Left renal cortex interstitium (tissue), 4 donors: ENCODE results near the gene TNNI3K. TPM values are rescaled to one million over a fixed set of nuclear protein-coding genes. Genes with fewer than 3 reads are reported as not detected.
A peak's percentile ranks its signal among the peaks of the same experiment; 100 is the strongest.
"Not testable (repeated sequence)": the region's sequence is repeated elsewhere in the genome, so short reads cannot be mapped to it uniquely, and the experiment has no call there.

Experiments
- DNase-seq, 4 donors: peaks; one replicate each; pipeline ENCODE4 v3.0.0-alpha.2; 2013; ENCODE audit warnings: low read depth in 4 of 4, low spot score in 2 of 4, missing footprints in 1 of 4
- polyA plus RNA-seq, 4 donors: library from polyadenylated mRNA; unstranded; fragments of 120-200 nt; gene quantifications; one replicate each; pipeline ENCODE4 v1.2.1, GENCODE V29; 2013; ENCODE audit not compliant: insufficient read length in 4 of 4

TNNI3K gene, protein sequence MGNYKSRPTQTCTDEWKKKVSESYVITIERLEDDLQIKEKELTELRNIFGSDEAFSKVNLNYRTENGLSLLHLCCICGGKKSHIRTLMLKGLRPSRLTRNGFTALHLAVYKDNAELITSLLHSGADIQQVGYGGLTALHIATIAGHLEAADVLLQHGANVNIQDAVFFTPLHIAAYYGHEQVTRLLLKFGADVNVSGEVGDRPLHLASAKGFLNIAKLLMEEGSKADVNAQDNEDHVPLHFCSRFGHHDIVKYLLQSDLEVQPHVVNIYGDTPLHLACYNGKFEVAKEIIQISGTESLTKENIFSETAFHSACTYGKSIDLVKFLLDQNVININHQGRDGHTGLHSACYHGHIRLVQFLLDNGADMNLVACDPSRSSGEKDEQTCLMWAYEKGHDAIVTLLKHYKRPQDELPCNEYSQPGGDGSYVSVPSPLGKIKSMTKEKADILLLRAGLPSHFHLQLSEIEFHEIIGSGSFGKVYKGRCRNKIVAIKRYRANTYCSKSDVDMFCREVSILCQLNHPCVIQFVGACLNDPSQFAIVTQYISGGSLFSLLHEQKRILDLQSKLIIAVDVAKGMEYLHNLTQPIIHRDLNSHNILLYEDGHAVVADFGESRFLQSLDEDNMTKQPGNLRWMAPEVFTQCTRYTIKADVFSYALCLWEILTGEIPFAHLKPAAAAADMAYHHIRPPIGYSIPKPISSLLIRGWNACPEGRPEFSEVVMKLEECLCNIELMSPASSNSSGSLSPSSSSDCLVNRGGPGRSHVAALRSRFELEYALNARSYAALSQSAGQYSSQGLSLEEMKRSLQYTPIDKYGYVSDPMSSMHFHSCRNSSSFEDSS
- 1 to 10 TPM in 3 of 4 donors, under 1 TPM in 1; 0.68 to 2.2 (median 1.7) TPM for polyA plus RNA-seq

DNA sequence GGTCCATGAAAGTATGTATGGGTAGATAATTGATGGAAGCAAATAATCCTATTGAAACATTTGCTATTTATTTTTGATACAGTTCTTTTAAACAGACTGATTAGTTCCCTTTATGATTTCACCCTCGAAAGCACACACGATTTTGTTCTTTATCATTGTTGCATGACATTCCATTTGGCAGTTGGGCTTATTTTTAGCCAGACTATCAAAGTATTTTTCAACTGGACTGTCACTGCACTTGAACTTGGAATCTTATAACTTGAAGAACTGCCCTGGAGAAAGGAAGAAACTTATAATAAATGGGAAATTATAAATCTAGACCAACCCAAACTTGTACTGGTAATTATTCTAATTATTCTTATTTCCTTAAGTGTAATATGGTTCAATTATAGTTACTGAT, at the start of gene TNNI3K:
Gene TNNI3K (plus strand): TSS at position 235 of the 400 bp plus-strand sequence. CDS start 65 bp downstream, at position 300.
- no peak for DNase-seq

DNA sequence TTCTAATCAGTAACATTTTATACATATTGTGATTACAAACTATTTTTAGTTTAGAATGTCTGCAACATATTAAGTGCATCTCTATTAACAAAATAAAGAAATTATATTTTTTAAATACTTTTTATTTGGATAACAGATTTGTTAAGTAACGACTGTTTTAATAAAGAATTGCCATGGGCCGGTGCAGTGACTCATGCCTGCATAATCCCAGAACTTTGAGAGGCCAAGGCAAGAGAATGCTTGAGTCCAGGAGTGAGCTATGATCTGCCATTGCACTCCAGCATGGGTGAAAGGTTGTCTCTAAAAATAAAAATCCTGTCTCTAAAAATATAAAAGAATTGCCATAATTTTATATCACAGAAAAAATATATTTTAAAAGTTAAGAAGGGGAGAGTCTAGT, 41.3 kb upstream of the TNNI3K start:
- no peak for DNase-seq

DNA sequence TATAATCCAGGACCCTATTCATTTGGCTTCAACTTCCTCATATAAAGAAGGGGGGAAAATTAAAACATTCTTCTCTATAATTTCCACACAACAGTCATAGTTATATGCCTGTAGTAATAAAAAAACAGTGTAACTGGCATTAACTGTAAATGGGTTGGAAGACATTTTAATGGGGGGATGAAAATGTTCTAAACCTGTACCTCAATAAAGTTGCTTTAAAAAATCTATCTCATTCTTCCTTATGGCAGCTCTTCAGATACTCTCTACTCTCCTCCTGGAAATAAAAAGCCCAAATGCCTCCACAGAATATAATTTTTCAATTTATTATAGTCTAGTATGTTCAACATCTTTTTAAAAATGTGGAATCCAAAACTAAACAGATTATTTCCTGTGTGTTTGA, 39.8 kb upstream of the TNNI3K start:
- DNase-seq = no peak

DNA sequence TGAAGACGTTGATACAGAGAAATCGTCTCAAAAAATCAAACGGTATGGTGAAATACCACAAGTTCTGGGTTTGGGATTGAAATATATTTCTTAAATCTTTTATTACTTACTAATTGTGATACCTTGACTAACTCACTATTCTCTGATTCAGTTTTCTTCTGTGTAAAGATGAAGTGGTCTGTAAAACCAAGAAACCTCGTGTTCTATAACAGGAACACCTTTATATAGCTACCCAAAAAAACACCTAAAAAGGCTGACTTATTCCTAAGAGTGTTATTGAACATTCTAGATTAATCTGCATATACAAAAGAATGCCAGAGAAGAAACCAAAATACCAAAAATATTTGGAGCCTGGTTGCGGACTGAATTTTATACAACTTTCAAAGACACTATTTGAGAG, 37.9 kb upstream of the TNNI3K start:
- no peak for DNase-seq

DNA sequence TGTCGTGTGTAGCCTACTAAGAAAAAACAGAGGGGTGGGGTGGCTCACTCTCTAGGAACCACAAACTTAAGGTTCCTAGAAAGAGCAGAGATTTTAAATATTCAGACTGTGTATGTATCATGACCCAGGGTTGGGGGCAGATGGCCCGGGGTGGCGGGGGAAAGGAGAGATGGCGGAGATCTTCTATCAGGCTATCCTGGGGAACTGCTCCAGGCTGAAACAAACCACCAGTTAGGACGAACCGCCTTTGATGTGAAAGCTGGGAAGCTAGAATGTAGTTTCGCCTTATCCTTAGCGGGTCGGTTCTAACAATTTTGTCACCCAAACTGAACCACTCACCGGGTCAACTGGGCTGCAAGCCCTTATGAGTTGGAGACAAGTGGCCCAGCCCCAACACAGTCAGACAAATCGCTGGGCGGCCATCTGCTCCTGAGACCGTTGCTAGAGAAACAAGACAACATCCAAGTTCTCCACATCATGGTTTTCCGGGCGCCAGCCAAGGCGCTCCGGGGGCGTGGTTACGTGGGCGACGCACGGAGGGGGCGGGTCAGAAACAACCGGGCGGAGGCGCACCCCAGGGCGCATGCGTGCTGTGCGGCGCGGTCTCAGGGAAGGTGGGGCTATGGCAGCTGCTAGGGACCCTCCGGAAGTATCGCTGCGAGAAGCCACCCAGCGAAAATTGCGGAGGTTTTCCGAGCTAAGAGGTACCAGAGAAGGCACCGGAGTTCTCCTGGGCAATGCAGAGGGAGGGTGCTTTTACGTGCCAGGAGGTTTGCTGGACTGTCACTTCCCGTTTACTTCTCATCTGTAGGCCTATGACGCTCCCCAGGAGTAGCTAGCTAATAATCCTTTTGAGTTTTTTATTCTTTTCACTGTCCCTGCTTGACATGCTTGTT, 37.3 kb upstream of the TNNI3K start, which contains the start of the genes FPGT and LRRIQ3:
Gene FPGT (plus strand): TSS at position 586 of the 896 bp plus-strand sequence. CDS start 37 bp downstream, at position 623.
Gene LRRIQ3 (minus strand): TSS at position 520 of the 896 bp plus-strand sequence. CDS start 14,492 bp downstream, outside the sequence.
- DNase-seq = peak; percentile 89 to 94 (median 92)

DNA sequence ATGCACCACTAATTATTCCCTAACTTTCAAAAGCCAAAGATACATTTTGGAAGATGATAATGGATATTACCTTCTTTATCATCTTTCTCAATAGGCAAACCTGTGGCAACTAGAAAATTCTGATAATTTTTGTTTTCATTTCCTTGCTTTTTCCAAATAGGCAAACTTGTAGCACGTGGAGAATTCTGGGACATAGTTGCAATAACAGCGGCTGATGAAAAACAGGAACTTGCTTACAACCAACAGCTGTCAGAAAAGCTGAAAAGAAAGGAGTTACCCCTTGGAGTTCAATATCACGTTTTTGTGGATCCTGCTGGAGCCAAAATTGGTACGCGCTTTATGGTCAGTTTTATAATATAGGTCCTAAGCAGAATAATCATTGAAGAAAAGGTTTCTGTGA, 35.7 kb upstream of the TNNI3K start:
- DNase-seq = no peak

DNA sequence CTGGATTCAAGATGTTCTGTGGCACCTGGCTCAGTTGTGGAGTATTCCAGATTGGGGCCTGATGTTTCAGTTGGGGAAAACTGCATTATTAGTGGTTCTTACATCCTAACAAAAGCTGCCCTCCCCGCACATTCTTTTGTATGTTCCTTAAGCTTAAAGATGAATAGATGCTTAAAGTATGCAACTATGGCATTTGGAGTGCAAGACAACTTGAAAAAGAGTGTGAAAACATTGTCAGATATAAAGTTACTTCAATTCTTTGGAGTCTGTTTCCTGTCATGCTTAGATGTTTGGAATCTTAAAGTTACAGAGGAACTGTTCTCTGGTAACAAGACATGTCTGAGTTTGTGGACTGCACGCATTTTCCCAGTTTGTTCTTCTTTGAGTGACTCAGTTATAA, 29.9 kb upstream of the TNNI3K start:
- DNase-seq = no peak

DNA sequence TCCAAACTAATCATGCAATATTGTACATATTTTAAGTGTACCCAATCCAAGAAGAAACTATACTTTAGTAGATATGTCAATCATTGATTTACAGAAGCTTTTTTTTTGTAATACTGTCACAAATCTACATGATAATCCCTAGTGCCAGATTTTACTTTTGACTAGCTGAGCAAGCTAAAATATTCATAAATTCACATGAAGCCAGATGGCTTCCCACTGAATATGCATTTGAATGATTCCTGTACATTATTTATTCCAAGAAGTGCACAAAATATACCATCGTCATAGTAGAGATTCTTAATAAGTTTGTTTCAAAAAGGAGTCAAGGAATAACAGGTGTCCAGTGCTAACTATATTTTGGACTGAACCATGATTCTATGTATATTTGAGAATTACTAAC, 20.0 kb upstream of the TNNI3K start:
- DNase-seq = no peak

DNA sequence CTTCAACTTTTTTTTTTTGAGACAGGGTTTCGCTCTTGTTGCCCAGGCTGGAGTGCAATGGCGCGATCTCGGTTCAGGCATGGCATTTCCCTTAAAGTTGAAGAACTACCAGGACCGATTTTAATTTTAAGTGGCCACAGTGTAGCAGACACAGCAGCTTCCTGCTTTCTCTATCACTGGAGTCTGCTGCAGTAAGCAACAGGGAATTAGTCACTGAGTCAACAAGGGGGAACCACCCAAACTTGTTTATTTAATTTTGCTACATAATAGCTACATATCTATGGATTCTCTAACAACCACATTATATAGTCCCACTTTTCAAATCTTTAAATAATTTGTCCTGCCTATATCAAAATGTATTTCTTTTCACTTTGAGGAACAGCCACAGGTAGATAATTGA, 12.5 kb upstream of the TNNI3K start:
- DNase-seq = no peak

DNA sequence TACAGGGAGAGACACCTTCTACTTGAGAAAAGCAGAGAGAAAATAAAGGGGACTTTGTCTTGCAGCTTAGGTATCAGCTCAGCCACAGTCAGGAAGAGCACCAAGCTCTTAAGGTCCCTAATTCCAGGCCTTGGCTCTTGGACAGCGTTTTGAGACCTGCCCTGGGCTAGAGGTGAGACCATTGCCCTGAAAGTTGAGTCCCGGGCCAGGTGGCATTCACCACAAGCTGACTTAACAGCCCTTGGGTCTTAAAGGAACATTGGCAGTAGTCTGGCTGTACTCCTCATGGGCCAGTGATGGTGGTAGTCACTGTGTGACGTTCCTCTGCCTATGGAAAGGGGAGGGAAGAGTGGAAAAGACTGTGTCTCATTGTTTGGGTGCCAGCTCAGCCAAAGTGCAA, 11.7 kb upstream of the TNNI3K start:
- no peak for DNase-seq

DNA sequence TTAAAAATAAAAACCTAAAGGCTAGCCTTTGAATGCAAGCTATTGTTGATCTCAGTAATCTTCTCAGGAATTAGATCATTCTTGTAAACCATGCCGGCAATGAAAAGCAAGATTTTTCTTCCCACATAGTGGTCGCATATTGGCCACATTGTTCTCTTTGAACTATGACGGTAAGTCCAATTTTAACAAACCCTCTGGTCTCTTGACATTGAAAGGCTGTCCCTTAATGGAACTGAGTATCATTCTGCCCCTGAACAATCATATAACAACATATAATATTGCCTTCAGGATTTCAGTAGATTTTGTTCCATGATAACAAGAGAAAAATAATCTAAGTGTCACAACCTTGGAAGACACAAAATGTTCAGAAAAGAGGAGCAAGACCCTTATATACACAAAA, 1.3 kb downstream of the TNNI3K start:
- no peak for DNase-seq

DNA sequence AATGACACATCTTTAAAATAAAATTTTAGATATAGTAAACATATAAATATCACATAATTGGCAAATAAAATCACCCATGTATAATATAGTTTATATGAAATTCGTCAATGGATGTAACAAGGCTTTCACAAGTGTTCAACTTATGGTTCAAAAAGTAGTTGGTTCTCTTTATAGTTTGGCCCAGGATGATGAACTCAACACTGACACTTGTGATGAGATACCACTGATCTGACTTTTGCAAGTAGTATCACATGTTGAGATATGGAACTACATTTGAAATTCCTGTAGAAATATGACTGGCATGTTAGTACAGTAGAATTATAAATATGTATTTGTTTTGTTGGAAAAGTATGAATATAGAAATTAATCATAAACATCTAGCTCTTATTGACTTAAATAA, 1.8 kb downstream of the TNNI3K start:
- no peak for DNase-seq

DNA sequence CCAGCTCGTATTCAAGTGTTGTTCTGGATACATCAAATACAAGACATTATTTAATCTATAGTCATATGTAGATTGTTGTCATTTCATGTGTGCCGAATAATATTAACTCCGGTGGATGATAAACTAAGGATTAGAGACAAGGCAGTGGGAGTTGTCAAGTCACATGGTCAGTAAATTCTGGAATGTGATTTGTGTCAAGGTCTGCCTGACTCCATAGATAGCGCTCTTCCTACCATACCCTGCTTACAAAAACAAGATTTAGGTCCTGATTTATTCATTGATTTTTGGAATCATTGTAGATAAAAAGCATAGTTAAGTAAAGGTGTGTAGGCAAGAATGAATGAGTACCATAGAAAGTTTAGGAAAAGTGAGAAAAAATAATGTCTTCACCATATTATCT, 2.6 kb downstream of the TNNI3K start:
- no peak for DNase-seq

DNA sequence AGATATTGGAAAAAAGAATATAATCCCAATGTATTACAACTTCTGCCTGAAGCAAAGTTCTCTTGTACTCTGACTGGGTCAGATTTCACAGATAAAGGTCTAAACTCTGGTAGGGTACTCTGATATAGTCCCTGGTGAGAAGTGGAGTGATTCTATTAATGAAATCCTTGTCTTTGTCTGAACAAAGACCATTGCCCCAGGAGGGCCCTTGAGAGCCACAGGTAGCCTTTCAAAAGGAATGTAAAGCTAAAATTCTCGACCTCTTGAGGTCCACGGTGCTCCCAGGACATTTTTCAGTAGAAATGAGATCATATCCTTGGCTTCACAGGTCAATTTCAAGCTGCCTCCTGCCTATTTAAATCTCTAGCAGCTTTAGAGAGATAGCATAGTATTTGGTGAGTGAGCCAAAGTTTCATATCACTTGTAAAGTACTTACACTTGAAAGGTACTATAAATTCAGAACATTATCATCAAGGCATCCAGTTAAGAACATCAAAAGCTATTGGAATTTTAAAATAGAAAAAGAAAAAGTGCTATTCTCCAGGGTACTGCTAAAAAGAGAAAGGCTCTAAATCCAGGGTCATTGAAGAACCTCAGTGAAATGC, 10.1 kb downstream of the TNNI3K start:
- DNase-seq = no peak

DNA sequence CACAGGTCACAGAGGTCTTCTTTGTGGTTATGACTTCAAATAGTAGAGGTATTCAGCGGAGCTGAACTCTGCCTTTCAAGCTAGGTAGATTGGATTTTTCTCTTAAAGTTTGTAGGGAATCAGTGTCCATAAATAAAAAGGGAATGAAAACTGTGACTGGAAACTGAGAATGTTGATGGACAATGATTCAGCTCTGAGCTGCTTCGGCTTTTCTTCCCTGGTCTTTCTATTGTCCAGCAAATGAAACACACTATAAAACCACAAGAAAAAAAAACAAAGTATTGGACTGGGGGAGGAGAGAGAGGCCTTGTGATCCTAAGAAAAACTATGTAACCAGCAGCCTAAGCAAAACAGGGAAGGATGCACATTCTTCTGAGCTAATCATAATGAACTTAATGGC, 11.1 kb downstream of the TNNI3K start:
- no peak for DNase-seq

DNA sequence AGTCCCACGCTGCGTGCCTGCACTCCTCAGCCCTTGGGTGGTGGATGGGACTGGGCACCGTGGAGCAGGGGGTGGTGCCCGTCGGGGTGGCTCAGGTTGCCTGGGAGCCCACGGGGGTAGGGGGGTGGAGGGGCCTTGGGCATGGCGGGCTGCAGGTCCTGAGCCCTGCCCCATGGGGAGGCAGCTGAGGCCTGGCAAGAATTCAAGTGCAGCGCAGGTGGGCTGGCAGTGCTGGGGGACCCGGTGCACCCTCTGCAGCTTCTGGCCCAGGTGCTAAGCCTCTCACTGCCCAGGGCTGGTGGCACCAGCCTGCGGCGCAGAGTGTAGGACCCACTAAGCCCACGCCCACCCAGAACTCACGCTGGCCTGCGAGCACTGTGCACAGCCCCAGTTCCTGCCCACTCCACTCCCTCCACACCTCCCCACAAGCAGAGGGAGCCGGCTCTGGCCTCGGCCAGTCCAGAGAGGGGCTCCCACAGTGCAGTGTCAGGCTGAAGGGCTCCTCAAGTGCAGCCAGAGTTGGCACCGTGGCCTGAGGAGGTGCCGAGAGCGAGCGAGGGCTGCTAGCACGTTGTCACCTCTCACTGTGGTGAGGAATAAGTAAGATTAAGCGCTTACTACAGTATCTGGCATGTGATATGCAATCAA, 12.8 kb downstream of the TNNI3K start:
- DNase-seq = no peak

DNA sequence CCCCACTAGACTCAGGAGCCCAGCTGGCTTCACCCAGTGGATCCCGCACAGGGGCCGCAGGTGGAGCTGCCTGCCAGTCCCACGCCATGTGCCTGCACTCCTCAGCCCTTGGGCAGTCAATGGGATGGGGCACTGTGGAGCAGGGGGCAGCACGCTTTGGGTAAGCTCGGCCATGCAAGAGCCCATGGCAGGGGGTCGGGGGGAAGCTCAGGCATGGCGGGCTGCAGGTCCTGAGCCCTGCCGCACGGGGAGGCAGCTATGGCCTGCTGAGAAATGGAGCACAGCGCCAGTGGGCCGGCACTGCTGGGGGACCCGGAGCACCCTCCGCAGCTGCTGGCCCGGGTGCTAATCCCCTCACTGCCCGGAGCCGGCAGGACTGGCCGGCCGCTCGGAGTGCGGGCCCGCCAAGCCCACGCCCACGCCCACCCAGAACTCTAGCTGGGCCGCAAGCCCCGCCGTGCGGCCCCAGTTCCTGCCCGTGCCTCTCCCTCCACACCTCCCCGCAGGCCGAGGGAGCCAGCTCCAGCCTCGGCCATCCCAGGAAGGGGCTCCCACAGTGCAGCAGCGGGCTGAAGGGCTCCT, 18.1 kb downstream of the TNNI3K start:
- not testable (repeated sequence) for DNase-seq

DNA sequence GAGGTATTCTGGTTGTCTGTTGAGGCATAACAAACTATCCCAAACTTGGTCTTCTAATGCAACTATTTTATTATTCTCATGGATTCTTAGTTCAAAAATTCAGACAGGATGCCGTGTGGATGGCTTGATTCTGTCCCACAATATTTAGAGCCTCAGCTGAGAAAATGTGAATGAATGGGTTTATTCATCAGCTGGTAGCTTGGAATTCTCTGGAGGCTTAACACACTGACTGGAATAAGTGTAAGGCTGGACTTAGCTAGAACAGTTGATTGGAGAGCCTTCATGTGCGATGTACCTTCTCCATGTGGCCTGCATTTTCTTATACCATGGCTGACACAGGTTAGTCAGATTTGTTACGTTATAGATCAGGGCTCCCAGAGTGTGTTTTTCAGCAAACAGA, 30.8 kb downstream of the TNNI3K start:
- no peak for DNase-seq

DNA sequence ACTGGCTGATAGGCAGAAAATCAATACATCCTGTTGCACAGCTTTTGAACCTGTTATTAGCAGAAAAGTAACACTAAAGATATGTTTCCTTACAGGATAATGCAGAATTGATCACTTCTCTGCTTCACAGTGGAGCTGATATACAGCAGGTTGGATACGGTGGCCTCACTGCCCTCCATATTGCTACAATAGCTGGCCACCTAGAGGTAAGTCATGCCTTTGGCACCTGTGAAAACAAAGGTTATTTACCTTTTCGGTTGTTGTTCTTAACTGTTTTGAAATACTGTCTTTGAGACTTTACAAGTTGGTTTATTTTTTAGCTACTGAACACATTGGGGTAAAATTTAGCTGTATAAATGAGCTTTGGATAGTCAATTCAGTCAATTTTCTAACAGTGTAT, 36.3 kb downstream of the TNNI3K start:
- DNase-seq = no peak
